K562 (cell line): Measurements from ENCODE around the gene CLEC4A. TPM values are rescaled to one million over a fixed set of nuclear protein-coding genes. Genes with fewer than 3 reads are reported as not detected.

ENCODE experiments used
- ATAC-seq: fragments of 200-7000 bp; cut with Tn5 transposase; 3 replicates; pipeline ENCODE4 v1.9.1; 2020; ENCODE audit warnings: moderate library complexity
- BruUV-seq: library from RNA; stranded (reverse); fragments of 400-500 nt; replicated peaks from 2 replicates; lab custom pipeline; 2021; lab: Mats Ljungman, UMichigan
- CTCF ChIA-PET: fragments of 300-600 bp; formaldehyde crosslinking; extraction: SDS; loops from one replicate; lab custom pipeline; 2021; ENCODE audit warnings: low intra/inter-chr PET ratio; lab: Yijun Ruan, JAX
- POLR2A ChIA-PET: fragments of 300-600, 350-650 bp; sonication (Branson Sonifier 250); formaldehyde crosslinking; extraction: SDS; loops from one replicate; lab custom pipeline; 2021; ENCODE audit warnings: antibody characterized with exemption, inconsistent platforms; lab: Yijun Ruan, JAX
- DNase-seq, 4 experiments: peaks; one replicate each; pipeline versions ENCODE4 v3.0.0 to v3.0.0-alpha.2; 2011 to 2018; ENCODE audit warnings: low spot score in 3 of 4, mixed read lengths in 3 of 4; ENCODE audit errors: extremely low read depth in 1 of 4
- FAIRE-seq: peaks from 2 replicates; lab custom pipeline; 2011; peaks lifted over from hg19 to GRCh38; lab: Jason Lieb, UNC
- H2AFZ ChIP-seq: 2 replicates; pipeline ENCODE4 v1.6.0; 2011; ENCODE audit warnings: low read depth, low read length, control low read depth, inconsistent platforms
- H3K27ac ChIP-seq: fragments of 200-600 bp; 3 replicates; pipeline ENCODE4 v1.8.0; 2011; ENCODE audit warnings: low read depth, mild to moderate bottlenecking, control low read depth, inconsistent platforms, low read length, moderate library complexity, mixed read lengths; ENCODE audit errors: extremely low read depth
- H3K27me3 ChIP-seq, 2 experiments: fragments of 300-600 bp in 1 of 2; 2 replicates in 1 of 2; 3 replicates in 1 of 2; pipeline versions ENCODE4 v1.6.0 to v1.8.0; 2011; ENCODE audit warnings: inconsistent platforms in 2 of 2, low read length in 2 of 2, mild to moderate bottlenecking in 1 of 2, mixed read lengths in 1 of 2, moderate library complexity in 1 of 2; ENCODE audit not compliant: control insufficient read depth in 2 of 2, insufficient read depth in 2 of 2
- H3K36me3 ChIP-seq: fragments of 300-600 bp; 3 replicates; pipeline ENCODE4 v1.8.0; 2011; ENCODE audit warnings: mild to moderate bottlenecking, low read length, inconsistent platforms; ENCODE audit not compliant: control insufficient read depth, insufficient read depth
- H3K4me1 ChIP-seq, 2 experiments: fragments of 200-600 bp in 1 of 2; replicated peaks in 1 of 2; 2 replicates in 1 of 2; 3 replicates in 1 of 2; pipeline versions ENCODE4 v1.5.1 to v1.8.0; 2011; ENCODE audit warnings: inconsistent platforms in 2 of 2, low read length in 2 of 2, mild to moderate bottlenecking in 1 of 2, mixed read lengths in 1 of 2, moderate library complexity in 1 of 2; ENCODE audit not compliant: control insufficient read depth in 2 of 2, insufficient read depth in 2 of 2
- H3K4me2 ChIP-seq: 2 replicates; pipeline ENCODE4 v1.6.1; 2011; ENCODE audit warnings: low read length, control low read depth, inconsistent platforms, mixed read lengths; ENCODE audit not compliant: insufficient read depth
- H3K4me3 ChIP-seq: fragments of 200-600 bp; sonication (generic), shearing (Covaris generic); 2 replicates; pipeline ENCODE4 v1.5.1; 2016; ENCODE audit warnings: control low read depth, inconsistent platforms
- H3K79me2 ChIP-seq: fragments of 200-600 bp; 3 replicates; pipeline ENCODE4 v1.8.0; 2011; ENCODE audit warnings: low read length, inconsistent platforms; ENCODE audit not compliant: control insufficient read depth, insufficient read depth
- H3K9ac ChIP-seq, 2 experiments: 2 replicates each; pipeline versions ENCODE4 v1.6.0 to v1.6.1; 2011; ENCODE audit warnings: low read depth in 2 of 2, low read length in 2 of 2, control low read depth in 1 of 2, inconsistent platforms in 1 of 2, mild to moderate bottlenecking in 1 of 2, mixed read lengths in 1 of 2; ENCODE audit not compliant: insufficient read depth in 1 of 2
- H3K9me1 ChIP-seq: one replicate; pipeline ENCODE4 v1.6.0; 2011; ENCODE audit warnings: inconsistent platforms, mild to moderate bottlenecking, low read length, moderate library complexity; ENCODE audit not compliant: control insufficient read depth, insufficient read depth
- H3K9me3 ChIP-seq: replicated peaks from 2 replicates; pipeline ENCODE4 v1.5.1; 2011; ENCODE audit warnings: low read depth, low read length, inconsistent platforms; ENCODE audit not compliant: control insufficient read depth, insufficient read depth
- H4K20me1 ChIP-seq: replicated peaks from 2 replicates; pipeline ENCODE4 v1.6.1; 2011; ENCODE audit warnings: low read length, inconsistent platforms, mixed read lengths; ENCODE audit not compliant: control insufficient read depth, insufficient read depth
- ARID2 ChIP-seq: fragments of 450-650 bp; IDR thresholded peaks from 2 replicates; pipeline ENCODE4 v1.6.1; 2017; ENCODE audit warnings: antibody characterized with exemption, mild to moderate bottlenecking
- ASH1L ChIP-seq: fragments of 450-650 bp; IDR thresholded peaks from 2 replicates; pipeline ENCODE4 v1.6.1; 2018; ENCODE audit warnings: borderline replicate concordance, mild to moderate bottlenecking, low read depth; ENCODE audit not compliant: partially characterized antibody
- CBFB ChIP-seq: sonication (generic); formaldehyde crosslinking; IDR thresholded peaks from 2 replicates; pipeline ENCODE4 v1.4.0; 2020; ENCODE audit warnings: mild to moderate bottlenecking, missing genetic modification reagents
- CBX1 ChIP-seq: sonication (generic); IDR thresholded peaks from 2 replicates; pipeline ENCODE4 v1.6.1; 2016; ENCODE audit warnings: antibody characterized with exemption, low read depth, mild to moderate bottlenecking
- DEAF1 ChIP-seq: fragments of 450-650 bp; formaldehyde crosslinking; IDR thresholded peaks from 2 replicates; pipeline ENCODE4 v1.4.0; 2020; ENCODE audit warnings: mild to moderate bottlenecking, moderate library complexity
- JUND ChIP-seq, 2 experiments: IDR thresholded peaks; 2 replicates in 1 of 2; 3 replicates in 1 of 2; pipeline ENCODE4 v1.6.1; 2011; ENCODE audit warnings: borderline replicate concordance in 2 of 2, low read depth in 2 of 2, low read length in 2 of 2, improper control_type of control experiment in 1 of 2, missing biosample characterization in 1 of 2, missing genetic modification characterization in 1 of 2, missing genetic modification reagents in 1 of 2
- LCOR ChIP-seq: sonication (generic); formaldehyde crosslinking; IDR thresholded peaks from 2 replicates; pipeline ENCODE4 v1.8.0; 2022; ENCODE audit warnings: mild to moderate bottlenecking, missing genetic modification reagents
- MYC ChIP-seq, 2 experiments: fragments of 250-450 bp in 1 of 2; sonication (Bioruptor Pico) in 1 of 2; IDR thresholded peaks; 2 replicates each; pipeline versions ENCODE4 v1.5.1 to v1.6.1; 2012 to 2021; ENCODE audit warnings: low read depth in 2 of 2, borderline replicate concordance in 1 of 2, improper control_type of control experiment in 1 of 2, low read length in 1 of 2, mild to moderate bottlenecking in 1 of 2, moderate library complexity in 1 of 2
- RAD21 ChIP-seq, 2 experiments: fragments of 250-450 bp in 1 of 2; fragments of 450-650 bp in 1 of 2; sonication (Bioruptor Pico) in 1 of 2; formaldehyde crosslinking in 1 of 2; IDR thresholded peaks in 1 of 2; conservative IDR thresholded peaks in 1 of 2; 2 replicates each; pipeline versions ENCODE4 v1.4.0 to v1.8.0; 2020 to 2022; ENCODE audit warnings: mild to moderate bottlenecking in 2 of 2, moderate library complexity in 1 of 2
- SMC3 ChIP-seq: conservative IDR thresholded peaks from 2 replicates; pipeline ENCODE4 v1.6.1; 2011; ENCODE audit warnings: low read depth, low read length, improper control_type of control experiment; ENCODE audit not compliant: insufficient read depth
- TEAD4 ChIP-seq, 2 experiments: sonication (generic) in 1 of 2; formaldehyde crosslinking in 1 of 2; IDR thresholded peaks; 2 replicates each; pipeline versions ENCODE4 v1.6.1 to v1.8.0; 2012 to 2022; ENCODE audit warnings: borderline replicate concordance in 1 of 2, inconsistent platforms in 1 of 2, low read length in 1 of 2, mild to moderate bottlenecking in 1 of 2, missing genetic modification reagents in 1 of 2
- ZNF384 ChIP-seq: IDR thresholded peaks from 2 replicates; pipeline ENCODE4 v1.6.1; 2012; ENCODE audit warnings: low read depth, low read length, improper control_type of control experiment
- WGBS: fragments of 100-300 bp; shearing (Covaris generic); methylation state at CpG from one replicate; pipeline ENCODE4 v1.1.6; 2016; ENCODE audit warnings: low coverage, mixed read lengths; ENCODE audit not compliant: insufficient coverage; ENCODE audit errors: missing lambda C conversion rate; 5-methylcytosine and 5-hydroxymethylcytosine counted together
- in situ Hi-C: fragments of 300-500 bp; cut with MboI; formaldehyde crosslinking; loops from 4 replicates; pipeline ENCODE4 v1.15.0; 2018; ENCODE audit warnings: inconsistent platforms, mixed read lengths
- intact Hi-C: fragments of 100-400 bp; cut with micrococcal nuclease; formaldehyde crosslinking; loops from 2 replicates; pipeline ENCODE4 v1.14.2; 2022
- polyA plus RNA-seq, 8 experiments: library from polyadenylated mRNA; depleted of rRNA in 4 of 8; stranded (reverse) in 5 of 8; unstranded in 3 of 8; fragments of >200 nt; fragmentation: Nextera tagmentation in 2 of 8; fragmentation: Illumina TruSeq in 1 of 8; extraction: Ambion mirVana in 2 of 8; extraction: Trizol in 1 of 8; gene quantifications; 2 replicates each; pipeline versions ENCODE4 v1.2.1 to v1.2.3, GENCODE V29; 2011 to 2014; ENCODE audit warnings: inconsistent platforms in 1 of 8, missing spikeins in 1 of 8
- total RNA-seq, 7 experiments: library from RNA; depleted of rRNA in 6 of 7; stranded (reverse); fragments of >200 nt in 6 of 7; fragmentation: Illumina TruSeq in 2 of 7; extraction: Trizol in 2 of 7; gene quantifications; 2 replicates each; pipeline versions ENCODE4 v1.2.1 to v1.2.3, GENCODE V29; 2011 to 2021; ENCODE audit warnings: low replicate concordance in 1 of 7

The CLEC4A gene
- total and polyA plus RNA-seq, 9 of the 15 experiments (the other 6 are each of a cell fraction or from before 2014, with no cell fraction given), result 0.06 to 0.27 (median 0.18) TPM; not detected in 5

GRCh38 chr12:8108808-8109398 is 14.5 kb upstream of the CLEC4A start:
- in situ Hi-C loops, result no loop called here
- Histone ChIP-seq H3K9ac (peak overlapping the region in 1 of 2 experiments; percentile 51; a peak in 1 of 4 replicates), H3K36me3 (no peaks in the 10 kb centered on the region), H3K4me1 (no peaks in the 10 kb centered on the region), H3K79me2 (no peaks in the 10 kb centered on the region), H3K9me1 (no peaks in the 10 kb centered on the region), H4K20me1 (no peaks in the 10 kb centered on the region), H3K27me3 (no peaks in the 10 kb centered on the region), H3K4me2 (no peak overlapping the region; the same call in 1 of the 2 replicates), H2AFZ (peak overlapping the region; percentile 81), H3K27ac (no peak overlapping the region), H3K4me3 (no peak overlapping the region), H3K9me3 (no peaks in the 10 kb centered on the region)
- ATAC-seq (peak; percentile 75), FAIRE-seq (peak; percentile 83), DNase-seq (peak; percentile 50 to 75 (median 57))
- 0% methylated on average over 3 of the region's 3 CpGs for WGBS
- intact Hi-C loops, result loop anchor here (1.0 to 2.0 kb wide), 2 partner anchors 61 to 128 kb away; no protein-coding TSS in a partner anchor
- no TSS peak for BruUV-seq
- ChIA-PET POLR2A (interaction anchor here (0.6 kb wide), 1 partner anchor 10 kb away, joined by 3 read pairs; no protein-coding TSS in a partner anchor), CTCF (interaction anchor here (1.7 kb wide), 1 partner anchor 60 kb away, joined by 8 read pairs; no protein-coding TSS in a partner anchor)
- TF ChIP-seq DEAF1 (CRISPR knock-in tag) (peak; percentile 80), CBX1 (no peak), MYC (IDR thresholded peaks at IDR 0.05; ENCODE audit: low read depth, low read length) (peak; percentile 52), MYC (CRISPR knock-in tag; IDR thresholded peaks at IDR 0.05; ENCODE audit: borderline replicate concordance, low read depth) (no peak), ZNF384 (peak; percentile 61; the same call in 1 of the 2 replicates), TEAD4 (IDR thresholded peaks at IDR 0.05; ENCODE audit: low read length) (peak; percentile 33; the same call in 1 of the 2 replicates), TEAD4 (CRISPR knock-in tag; IDR thresholded peaks at IDR 0.05; ENCODE audit: borderline replicate concordance) (no peak), RAD21 (CRISPR knock-in tag; conservative IDR thresholded peaks at IDR 0.05 in 1 of 2, IDR thresholded peaks at IDR 0.05 in 1 of 2) (peak; percentile 91 to 94), CBFB (no peak), SMC3 (peak; percentile 90), JUND (IDR thresholded peaks at IDR 0.05; ENCODE audit: borderline replicate concordance, low read depth, low read length) (peak; percentile 25; the same call in 1 of the 2 replicates), JUND (tag; IDR thresholded peaks at IDR 0.05; ENCODE audit: borderline replicate concordance, low read depth, low read length) (no peak), ASH1L (no peak), ARID2 (peak; percentile 78), LCOR (no peak)
